Measurements from ENCODE around the gene ZNF775.

ZNF775 gene

DNA sequence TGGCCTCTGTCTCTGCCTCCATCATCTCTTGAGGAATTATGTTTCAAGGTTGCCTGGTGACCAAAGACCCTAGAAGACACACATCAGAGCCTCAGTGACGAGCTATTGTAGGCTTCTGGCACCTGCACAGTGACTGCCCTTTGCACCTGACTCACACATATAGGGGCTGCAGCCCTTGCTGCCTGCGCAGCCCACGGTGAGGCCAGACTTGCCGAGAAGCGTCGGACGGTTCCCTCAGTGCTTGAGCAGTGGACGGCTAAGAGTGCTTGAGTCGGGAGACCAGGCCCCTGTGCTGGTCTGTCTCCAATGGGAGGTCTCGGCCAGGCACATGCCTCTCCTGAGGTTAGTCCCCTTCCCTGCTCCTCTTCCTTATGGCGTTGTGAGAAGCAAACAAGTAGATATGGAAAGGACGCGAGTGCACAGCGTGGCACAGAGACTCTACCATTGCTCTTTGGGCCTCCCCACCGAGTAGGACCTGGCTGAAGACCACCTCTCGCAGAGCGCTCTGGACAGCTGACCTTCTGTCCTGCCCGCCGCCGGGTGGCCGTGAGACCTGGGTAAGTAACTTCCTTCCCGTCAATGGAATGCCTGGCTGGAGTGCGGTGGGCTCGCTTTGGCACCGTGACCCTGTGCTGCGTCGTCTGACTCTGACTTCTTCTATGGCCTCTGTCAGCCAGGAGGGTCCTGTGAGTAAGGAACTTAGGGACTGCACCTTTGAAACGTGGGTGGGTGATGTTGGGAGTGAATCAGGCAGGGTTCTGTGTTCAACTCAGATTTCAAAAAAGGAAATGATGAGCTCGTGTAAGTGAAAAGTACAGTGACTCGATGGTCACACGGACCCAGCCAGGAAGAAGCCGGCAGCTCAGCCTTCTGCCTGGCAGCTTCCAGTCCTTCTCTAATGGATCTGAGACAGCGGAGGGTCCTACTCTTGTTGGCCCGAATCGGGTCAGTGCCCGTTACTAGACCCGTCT is 33.7 kb downstream of the ZNF775 start:
- no peak for DNase-seq (ENCODE audit: low spot score)

DNA sequence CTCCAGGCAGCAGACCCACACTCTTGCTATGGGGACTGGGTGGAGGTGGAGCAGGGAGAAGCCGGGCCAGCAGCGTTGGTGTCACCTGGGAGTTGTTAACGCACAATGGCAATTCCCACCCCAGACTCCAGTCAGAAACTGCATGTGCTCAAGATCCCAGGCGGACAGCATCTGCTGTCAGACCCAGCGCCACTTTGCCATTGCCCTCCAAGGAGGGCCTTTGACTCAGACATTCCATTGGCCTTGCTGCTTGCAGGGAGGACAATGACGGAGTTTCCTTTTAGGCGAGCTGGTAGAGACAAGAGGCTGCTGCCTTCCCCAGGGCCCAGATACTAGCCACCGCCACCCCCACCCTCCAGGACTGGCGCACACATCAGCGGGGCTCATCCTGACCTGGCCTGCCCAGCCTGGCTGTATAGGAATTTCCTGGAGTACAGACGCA is 34.5 kb downstream of the ZNF775 start:
- DNase-seq (ENCODE audit: low spot score): no peak

DNA sequence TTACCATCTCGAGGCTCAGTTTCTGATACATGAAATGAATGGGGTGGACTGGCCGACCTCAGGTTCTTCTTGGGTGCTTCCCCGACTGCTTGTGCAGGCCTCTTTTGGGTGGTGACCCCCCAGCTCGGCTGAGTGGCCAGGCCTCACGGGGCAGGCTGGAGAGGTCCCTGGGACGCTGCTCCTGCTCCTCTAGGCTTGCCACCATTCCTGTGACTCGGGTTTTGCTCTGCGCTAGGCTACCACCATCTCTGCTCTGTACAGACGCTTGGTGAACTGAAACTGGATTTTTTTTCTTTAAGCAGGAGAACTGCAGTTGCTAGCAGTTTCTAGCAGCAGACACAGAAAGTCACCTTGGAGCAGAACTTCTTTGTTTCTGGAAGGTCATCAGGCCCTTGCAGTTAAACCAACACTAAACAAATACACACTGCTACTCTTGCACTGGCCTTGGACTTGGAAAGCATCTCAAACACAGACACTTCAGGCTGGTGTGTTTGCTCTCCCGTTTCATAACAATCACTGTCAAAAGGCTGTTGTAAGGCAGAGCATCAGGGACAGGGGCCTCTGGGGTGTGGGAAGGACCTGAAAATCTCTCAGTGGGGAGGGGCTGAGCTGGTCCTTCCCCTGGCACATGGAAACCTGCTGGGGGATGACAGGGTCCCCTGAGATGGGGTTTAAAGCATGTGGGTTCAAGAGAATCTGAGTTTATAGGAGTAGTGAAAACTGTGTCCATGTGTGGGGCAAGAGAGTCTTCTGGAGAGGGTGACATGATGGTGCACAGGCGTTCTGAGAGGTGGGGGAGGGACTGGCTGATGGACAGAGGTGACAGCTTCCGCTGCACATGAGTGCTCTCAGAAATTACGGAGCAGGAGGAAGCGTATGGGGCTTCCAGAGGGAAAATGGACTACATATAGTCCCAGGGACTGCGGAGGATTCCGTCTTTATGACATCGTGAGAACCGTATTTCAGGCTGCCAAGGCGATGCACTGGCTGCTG is 36.3 kb downstream of the ZNF775 start:
- no peak for DNase-seq (ENCODE audit: low spot score)

DNA sequence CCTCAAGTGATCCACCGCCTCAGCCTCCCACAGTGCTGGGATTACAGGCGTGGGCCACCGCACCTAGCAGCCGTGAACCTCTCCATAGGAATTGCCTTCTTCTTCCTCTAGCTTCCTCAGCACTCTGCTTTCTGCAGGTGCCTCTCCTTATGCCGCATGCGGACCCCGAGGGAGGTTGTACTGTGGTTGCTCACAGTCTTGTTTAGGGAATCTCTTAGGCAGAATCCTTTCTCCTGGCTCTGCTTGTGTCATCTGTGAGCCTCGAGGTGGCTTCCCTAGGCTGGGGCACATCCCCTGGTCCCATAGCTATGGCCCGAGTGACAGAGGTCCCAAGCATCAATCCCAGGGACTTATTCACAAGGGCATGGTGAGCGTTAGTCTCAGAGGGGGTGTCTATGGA is 38.1 kb downstream of the ZNF775 start:
- DNase-seq (ENCODE audit: low spot score): no peak

DNA sequence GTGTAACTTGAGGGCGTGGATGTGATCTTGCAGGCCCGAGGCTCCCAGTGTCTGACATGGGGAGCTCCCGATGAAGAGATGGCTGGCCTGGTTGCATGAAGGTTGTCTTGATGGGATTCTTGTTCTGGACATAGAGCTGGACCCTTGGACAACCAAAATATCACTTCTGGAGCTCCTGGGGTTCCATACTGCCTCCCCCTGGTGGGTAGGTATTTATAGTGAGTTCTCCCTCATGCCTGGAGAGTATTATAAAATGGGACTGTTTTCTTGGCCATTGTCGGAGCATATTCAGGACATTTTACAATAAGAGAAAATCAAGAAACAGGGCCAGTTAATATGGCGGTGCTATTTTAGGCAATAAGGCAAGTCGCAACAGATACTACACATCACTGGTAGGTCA is 38.7 kb downstream of the ZNF775 start:
- no peak for DNase-seq (ENCODE audit: low spot score)

DNA sequence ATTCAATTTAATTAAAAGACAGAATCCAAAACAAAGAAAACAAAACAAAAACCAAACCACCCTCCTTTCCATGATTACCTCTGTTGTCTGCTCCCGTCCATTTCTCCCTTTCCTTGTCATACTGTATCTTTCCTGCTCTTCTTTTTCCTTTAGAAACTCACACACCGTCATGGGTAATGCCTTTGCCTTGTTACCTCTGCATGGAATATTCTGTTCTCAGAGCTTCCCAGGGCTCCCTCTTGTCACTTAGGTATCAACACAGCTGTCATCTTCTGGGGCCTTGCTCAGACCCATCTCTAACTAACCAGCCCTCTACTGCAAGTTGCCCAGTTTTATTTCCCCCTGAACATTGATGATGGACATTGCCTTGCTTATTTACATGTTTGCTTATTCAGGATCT is 41.1 kb downstream of the ZNF775 start:
- DNase-seq (ENCODE audit: low spot score): no peak

DNA sequence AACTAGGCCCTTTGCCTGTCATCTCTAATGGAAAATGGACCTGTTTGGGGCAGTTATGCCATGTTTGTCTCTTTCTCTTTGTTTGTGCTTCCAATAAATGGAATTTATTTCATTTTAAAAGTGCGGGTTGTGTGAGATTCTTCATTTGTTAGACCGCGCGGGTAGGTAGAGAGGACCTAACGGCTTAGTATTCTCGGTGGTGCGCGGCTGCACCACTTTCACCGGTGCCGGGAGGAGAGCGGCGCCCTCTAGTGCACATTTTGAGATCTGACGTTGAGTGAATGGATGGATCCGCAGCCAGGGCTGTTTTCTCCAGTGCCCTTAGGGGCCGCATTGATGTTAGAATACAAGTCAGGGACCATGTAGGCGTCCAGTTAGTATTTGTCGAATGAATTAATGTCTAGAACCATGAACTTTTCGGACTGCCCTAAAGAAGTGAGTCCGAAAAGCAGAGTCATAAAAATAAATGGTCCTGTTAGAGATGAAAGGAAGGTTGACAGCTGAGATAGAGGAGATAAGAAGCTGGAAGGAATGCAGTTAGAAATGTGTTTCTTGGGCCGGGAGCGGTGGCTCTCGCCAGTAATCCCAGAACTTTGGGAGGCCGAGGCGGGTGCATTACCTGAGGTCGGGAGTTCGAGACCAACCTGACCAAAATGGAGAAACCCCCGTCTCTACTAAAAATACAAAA is 42.0 kb downstream of the ZNF775 start:
- peak; percentile 68 for DNase-seq (ENCODE audit: low spot score)

DNA sequence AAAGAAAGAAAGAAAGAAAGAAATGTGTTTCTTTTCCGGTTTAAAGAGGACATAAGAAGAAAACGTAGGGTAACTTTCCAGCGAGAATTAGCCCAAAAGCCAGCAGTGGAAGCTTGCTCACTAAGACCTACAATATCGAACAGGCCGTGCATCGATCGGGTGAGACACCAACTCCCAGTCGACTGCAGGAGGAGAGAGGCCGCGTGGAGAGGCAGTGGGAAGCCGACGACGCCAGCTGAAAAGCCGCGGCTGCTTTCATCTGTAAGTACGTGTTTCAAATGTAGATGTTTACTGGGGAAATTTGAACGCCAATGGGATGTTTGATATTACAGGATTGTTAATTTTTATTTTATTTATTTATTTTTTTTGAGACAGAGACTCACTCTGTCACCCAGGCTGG is 42.7 kb downstream of the ZNF775 start:
- DNase-seq (ENCODE audit: low spot score): no peak

DNA sequence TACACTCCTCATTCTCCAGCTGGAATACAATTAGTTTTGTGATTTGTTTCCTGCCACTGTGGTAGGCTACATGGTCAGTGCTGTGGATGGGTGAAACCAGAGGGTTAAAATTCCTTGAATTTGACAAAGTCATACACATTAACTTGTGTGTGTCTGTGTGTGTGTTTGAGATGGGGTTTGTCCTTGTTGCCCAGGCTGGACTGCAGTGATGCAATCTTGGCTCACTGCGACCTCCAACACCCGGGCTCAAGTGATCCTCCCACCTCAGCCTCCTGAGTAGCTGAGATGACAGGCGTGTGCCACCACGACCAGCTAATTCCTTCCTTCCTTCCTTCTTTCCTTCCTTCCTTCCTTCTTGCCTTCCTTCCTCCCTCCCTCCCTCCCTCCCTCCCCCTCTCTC is 46.5 kb downstream of the ZNF775 start:
- no peak for DNase-seq (ENCODE audit: low spot score)

DNA sequence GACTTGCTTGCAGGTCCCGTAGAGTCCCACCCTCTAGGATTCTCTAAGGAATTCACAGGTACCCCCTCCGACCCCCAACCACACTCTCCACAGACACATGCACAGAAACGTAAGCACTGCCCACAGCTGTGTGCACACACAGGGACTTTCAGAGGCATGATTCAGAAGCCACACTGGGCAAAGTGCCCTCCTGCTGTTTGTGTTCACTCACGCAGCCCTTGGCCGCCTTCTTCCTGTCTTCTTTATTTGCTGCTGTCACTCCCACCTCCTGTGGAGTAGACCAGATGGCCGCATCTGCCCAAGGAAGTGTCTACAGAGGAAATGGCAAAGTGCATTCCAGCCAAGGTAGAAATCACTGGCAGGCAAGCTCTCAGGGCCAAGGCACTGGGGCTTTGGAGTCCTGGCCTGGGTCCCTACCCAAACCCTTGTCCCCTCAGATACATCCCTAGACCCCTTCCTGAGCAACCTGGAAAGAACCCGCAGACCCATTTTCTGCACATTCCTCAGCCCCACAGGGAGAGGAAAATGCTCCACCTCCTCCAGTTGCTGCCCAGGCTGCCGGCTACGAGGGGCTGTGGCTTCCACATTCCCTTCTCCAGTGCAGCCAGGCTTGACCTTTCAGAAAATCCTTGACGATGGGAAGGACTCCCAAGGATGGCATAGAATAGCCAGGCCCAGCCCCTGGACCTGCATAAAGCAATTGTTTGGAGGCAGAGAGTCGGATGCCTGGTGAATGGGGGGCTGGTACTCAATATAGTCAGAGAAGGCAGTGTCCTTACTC is 49.7 kb downstream of the ZNF775 start:
- DNase-seq (ENCODE audit: low spot score): no peak

DNA sequence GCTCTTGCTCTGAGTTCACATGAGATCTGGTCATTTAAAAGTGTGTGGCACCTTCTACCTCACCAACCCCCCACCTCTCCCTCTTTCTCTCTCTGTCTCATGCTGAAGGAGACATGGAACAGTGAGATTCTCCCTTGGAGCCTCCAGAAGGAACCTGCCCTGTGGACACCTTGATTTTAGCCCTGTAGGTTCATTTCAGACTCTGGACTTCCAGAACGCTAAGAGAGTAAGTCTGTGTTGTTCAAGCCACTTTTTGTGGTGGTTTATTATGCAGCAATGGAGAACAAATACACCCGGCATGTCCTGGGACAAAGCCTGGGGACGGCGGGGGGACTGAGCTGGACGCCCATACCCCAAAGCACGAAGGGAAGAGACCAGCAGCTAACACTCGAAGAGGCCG is 50.6 kb downstream of the ZNF775 start:
- no peak for DNase-seq (ENCODE audit: low spot score)

DNA sequence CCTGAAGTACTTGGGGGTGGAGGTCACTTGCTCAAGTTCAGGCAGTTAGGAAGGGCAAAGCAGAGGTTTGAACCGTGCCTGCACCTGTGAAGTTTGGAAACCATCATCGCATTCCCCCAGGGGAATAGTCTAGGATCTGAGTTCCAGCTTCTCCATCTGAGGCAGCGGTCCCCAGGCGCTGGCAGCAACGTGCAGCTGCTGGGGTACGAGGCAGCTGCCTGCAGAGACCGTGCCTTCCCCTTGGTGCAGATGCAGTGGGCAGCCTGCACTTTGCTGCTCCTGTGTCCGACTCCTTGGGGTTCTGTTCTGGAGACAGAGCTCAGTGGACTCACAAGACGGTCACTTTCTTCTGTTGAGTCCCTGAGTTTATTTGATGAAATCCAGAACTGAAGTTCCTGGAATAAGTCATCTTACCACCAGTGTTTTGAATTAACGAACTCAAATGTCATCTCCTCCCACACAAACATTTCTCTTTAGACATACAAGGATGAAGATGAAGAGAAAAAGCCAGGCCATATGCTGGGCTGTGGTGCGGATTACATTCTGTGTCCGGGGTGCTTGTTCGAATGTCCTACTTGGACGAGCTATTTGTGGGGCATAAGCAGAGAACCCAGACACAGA is 51.4 kb downstream of the ZNF775 start:
- DNase-seq (ENCODE audit: low spot score): no peak

DNA sequence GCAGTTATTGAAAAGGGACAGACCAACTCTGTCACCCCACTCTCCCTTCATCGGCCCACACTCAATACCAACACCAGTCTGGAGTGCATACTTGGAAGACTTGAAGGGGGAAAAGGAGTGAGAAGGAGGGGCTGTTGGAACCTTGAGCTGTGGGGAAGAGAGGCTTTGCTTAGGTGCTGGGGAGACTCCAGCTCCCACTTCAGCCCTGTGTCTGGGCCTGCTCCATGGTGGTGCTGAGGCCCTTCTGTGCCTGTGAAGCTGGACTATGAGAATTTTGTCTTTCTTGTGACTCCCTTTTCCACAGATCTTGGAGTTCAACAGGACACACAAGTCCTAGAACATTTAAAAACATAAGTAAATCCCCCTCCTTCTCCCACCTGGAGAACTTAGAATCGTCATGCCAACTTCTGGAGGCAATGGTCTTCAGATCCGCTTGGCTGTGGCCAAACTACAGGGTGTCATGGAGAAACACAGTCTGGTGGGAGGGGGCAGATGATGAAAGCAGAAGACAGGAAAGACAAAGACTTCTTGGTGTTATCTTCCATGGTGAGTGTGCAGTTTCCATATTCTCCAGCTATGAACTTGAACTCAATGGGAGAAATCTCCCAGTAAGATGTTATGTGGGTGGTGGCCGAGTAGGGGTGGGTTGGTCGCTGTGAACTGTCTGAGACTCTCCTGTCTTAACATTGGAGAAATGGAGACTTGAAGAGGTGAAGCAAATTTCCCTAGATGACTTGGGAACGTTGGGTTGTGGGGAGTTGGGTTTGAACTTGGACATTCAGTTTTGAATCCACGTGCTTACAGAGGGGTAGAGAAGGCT is 52.9 kb downstream of the ZNF775 start:
- DNase-seq (ENCODE audit: low spot score): no peak

DNA sequence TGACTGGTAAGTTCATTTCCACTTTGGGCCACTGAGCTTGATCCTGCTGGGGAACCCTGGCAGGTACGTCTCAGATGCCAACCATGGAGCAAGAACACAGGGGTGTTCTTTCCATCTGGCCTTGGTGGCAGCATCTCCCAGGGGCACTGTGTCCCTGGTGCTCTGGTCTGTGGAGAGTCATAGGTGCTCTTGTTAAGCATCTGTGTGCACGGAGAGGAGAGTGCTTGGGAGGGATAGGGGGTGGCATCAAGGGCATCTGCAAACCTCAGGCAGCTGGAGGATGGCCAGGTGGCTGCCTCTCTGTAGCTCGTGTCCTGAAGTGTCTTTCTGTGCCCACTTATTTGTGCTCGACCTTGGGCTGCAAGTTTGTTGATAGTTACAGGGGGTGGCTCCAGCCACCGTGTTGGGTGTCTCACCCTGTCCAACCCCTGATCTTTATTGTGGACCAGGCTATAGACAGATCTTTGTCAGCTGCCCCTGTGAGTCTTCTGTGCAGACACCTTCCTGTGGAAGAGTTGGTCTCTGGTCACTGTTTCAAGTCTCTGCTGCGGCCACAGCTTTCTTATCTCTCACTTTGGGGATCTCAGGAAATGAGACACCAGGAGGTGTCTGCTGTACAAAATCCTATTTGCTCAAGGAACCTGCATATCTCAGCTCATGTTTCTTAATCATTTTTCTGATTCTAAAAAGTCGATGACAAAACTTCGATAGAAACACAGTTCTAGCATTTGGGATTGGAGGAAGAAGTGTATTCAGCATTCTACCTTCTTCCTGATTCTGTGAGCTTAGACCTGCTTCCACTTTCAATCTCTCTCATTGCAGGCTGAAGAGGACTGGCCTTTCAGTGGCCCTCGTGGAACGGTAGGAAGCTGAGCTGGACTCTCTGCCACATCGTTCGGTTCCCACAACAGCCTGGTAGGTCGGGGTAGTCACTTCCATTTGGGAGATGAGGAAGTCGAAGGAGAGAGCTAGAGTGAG is 54.1 kb downstream of the ZNF775 start:
- DNase-seq (ENCODE audit: low spot score): no peak

DNA sequence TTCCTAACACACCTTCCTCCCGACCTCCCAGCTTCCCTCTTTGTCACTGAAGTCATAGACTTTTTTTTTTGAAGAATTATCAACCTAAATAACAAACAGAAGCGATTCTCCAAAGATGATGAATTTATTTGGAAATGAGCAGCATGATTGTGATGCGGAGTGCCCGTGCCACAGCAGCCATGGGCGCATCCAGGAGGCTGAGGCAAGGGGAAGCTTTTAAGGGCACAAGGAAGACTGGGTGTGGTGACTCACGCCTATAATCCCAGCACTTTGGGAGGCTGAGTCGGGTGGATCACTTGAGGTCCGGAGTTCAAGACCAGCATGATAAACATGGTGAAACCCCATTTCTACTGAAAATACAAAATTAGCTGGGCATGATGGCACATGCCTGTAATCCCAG is 55.1 kb downstream of the ZNF775 start:
- no peak for DNase-seq (ENCODE audit: low spot score)

DNA sequence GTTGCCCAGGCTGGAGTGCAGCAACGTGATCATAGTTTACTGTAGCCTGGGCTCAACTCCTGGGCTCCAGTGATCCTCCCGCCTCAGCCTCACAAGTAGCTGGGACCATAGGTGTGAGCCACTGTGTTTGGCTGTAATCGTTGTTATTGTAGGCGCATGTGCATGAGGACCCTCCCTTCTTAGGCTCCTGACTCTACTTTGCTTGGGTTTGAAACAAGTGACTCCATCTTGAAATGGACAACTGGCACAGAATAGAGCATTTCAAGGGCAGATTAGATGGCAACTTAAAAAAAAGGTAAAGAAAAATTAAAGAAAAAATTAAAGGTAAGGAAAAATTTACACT is 55.9 kb downstream of the ZNF775 start:
- DNase-seq (ENCODE audit: low spot score): no peak

DNA sequence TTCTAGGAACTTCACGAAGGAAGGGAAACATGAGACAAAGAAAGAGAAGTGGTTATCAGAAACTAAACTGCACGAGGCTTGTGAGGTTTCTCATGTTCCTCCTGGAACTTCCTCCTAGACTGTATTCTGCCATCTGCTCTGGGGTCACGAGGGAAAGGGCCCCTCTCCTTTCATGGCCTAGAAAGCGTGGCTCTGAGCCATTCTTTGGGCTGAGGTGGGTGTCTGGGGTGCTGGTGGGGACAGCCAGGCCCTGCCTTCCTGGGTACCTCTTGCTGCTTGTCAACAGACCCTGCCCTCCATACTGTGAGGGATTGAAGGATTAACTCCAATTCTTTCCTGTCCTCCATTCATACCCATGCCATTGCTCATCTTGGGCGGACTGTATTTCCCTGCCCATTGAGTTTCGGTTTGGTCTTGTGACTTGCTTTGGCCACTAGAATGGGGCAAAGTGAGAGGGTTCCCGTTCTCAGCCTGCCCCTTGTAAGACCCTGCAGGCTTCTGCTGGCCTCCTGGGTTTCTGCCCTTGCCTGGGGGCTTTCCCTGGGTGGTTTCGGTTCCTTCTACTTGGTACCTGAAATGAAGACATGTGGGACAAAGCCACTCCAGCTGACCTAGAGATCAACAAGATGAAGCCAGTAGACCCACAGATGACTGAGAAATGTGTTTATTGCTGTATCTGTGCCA is 56.4 kb downstream of the ZNF775 start:
- no peak for DNase-seq (ENCODE audit: low spot score)

DNA sequence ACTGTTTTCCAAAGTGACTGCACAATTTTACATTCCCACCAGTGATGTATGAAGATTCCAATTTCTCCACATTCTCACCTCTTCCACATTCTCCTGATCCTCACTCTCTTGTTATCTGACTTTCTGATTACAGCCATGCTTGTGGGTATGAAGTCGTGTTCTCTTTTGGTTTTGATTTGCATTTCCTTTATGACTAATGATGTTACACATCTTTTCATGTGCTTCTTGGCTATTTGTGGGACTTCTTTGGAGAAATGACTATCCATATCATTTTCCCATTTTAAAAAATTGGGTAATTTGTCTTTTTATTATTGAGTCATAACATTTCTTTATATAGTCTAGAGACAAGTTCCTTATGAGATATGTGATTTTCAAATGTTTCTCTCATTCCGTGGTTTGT is 60.8 kb downstream of the ZNF775 start:
- DNase-seq (ENCODE audit: low spot score): no peak

Data from kidney capillary endothelial cell (primary cell).